ENCODE measurements around the gene INPP5F.

The INPP5F gene

DNA sequence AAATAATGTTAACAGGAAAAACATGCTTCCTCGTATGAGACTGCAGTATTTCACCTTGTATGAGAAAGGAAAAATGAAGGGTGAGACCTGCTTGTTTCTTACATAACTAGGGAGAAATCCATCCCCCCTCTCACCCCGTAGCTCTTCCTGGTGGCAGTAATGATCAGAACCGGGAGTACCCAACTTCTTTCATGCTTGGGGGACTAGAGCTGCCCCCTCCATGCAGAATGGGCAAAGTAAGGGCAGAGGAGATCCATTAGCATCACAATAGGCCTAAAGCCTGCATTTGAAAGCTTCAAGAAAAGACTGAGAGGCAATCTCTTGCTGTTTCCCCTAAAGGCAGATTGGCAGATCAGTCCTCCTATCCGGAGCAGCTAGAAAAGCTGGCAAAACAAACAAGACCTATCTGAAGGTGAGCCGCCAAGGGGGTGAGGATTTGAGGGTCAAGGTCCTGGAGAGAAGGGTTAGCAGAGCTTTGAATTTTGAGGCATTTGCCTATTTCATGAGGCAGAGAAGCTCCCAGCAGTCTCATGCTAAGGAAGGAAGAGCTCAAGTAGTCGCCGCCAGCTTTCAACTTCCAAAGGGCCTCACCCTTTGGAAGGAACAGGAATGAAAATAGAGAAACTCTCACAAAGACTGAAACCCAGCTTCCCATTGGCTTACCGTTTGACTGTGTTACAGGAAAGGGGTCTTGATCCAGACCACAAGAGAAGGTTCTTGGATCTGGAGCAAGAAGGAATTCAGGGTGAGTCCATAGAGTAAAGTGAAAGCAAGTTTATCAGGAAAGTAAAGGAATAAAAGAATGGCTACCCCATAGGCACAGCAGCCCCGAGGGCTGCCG is 38.4 kb upstream of the INPP5F start:
- H2AFZ ChIP-seq (ENCODE audit: low read depth) = no peak overlapping the region
- no peaks in the 10 kb centered on the region for H3K79me2 ChIP-seq (ENCODE audit: insufficient read depth, low read depth)
- no peak overlapping the region for H3K4me3 ChIP-seq (IDR thresholded peaks at IDR 0.05; ENCODE audit: insufficient read depth, low read depth, low read length)
- TF ChIP-seq, protein P1, sequence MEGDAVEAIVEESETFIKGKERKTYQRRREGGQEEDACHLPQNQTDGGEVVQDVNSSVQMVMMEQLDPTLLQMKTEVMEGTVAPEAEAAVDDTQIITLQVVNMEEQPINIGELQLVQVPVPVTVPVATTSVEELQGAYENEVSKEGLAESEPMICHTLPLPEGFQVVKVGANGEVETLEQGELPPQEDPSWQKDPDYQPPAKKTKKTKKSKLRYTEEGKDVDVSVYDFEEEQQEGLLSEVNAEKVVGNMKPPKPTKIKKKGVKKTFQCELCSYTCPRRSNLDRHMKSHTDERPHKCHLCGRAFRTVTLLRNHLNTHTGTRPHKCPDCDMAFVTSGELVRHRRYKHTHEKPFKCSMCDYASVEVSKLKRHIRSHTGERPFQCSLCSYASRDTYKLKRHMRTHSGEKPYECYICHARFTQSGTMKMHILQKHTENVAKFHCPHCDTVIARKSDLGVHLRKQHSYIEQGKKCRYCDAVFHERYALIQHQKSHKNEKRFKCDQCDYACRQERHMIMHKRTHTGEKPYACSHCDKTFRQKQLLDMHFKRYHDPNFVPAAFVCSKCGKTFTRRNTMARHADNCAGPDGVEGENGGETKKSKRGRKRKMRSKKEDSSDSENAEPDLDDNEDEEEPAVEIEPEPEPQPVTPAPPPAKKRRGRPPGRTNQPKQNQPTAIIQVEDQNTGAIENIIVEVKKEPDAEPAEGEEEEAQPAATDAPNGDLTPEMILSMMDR (conservative IDR thresholded peaks at IDR 0.05; ENCODE audit: low read depth, low read length) = no peak
- no peak overlapping the region for H3K4me2 ChIP-seq
- no peaks in the 10 kb centered on the region for H4K20me1 ChIP-seq (ENCODE audit: insufficient read depth)
- H3K9ac ChIP-seq = no peak overlapping the region
- no peaks in the 10 kb centered on the region for H3K27me3 ChIP-seq (ENCODE audit: insufficient read depth, low read depth)
- no peaks in the 10 kb centered on the region for H3K4me1 ChIP-seq (ENCODE audit: low read depth, poor library complexity, severe bottlenecking)
- no peak overlapping the region for H3K27ac ChIP-seq
- H3K36me3 ChIP-seq (ENCODE audit: insufficient read depth) = no peaks in the 10 kb centered on the region

DNA sequence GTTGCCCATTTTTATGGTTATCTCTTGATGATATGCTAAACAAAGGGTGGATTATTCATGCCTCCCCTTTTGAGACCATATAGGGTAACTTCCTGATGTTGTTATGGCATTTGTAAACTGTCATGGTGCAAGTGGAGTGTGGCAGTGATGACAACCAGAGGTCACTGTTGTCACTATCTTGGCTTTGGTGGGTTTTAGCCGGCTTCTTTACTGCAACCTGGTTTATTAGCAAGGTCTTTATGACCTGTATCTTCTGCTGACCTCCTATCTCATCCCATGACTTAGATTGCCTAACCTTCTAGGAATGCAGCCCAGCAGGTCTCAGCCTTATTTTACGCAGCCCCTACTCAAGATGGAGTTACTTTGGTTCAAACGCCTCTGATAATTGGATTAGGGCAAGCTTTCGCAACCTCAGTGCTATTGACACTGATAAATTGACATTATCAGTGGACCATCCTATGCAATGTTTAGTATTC is 37.8 kb upstream of the INPP5F start:
- Histone ChIP-seq H3K4me3 (IDR thresholded peaks at IDR 0.05; ENCODE audit: insufficient read depth, low read depth, low read length) (no peak overlapping the region), H3K4me2 (no peak overlapping the region)

DNA sequence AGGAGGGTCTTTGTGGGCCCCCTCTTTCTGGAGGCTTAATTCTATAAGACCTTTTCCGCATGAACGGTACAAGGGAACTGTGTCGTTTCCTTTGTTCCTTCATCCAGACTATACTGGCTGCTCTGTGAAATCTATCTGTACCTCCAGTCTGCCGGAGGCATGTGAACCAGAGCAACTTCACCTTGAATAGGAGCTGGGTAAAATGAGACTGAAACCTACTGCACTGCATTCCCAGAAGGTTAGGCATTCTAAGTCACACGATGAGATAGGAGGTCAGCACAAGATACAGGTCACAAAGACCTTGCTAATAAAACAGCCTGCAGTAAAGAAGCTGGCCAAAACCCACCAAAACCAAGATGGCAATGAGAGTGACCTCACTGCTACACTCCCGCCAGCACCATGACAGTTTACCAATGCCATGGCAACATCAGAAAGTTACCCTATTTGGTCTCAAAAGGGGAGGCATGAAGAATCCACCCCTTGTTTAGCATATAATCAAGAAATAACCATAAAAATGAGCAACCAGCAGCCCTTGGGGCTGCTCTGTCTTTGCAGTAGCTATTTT is 36.8 kb upstream of the INPP5F start:
- Histone ChIP-seq H3K4me1 (ENCODE audit: low read depth, poor library complexity, severe bottlenecking) (no peaks in the 10 kb centered on the region), H3K27me3 (ENCODE audit: insufficient read depth, low read depth) (no peaks in the 10 kb centered on the region), H3K9ac (no peak overlapping the region), H3K27ac (no peak overlapping the region), H3K36me3 (ENCODE audit: insufficient read depth) (no peaks in the 10 kb centered on the region), H3K79me2 (ENCODE audit: insufficient read depth, low read depth) (no peaks in the 10 kb centered on the region), H3K4me3 (IDR thresholded peaks at IDR 0.05; ENCODE audit: insufficient read depth, low read depth, low read length) (no peak overlapping the region), H4K20me1 (ENCODE audit: insufficient read depth) (no peaks in the 10 kb centered on the region), H2AFZ (ENCODE audit: low read depth) (no peak overlapping the region), H3K4me2 (no peak overlapping the region)
- TF ChIP-seq, protein P1 (conservative IDR thresholded peaks at IDR 0.05; ENCODE audit: low read depth, low read length) = no peak

More for the DNA sequence above, 37.8 kb upstream of the INPP5F start:
- Histone ChIP-seq H3K36me3 (ENCODE audit: insufficient read depth) (no peaks in the 10 kb centered on the region), H3K27ac (no peak overlapping the region), H3K4me1 (ENCODE audit: low read depth, poor library complexity, severe bottlenecking) (no peaks in the 10 kb centered on the region), H3K9ac (no peak overlapping the region), H3K79me2 (ENCODE audit: insufficient read depth, low read depth) (no peaks in the 10 kb centered on the region), H4K20me1 (ENCODE audit: insufficient read depth) (no peaks in the 10 kb centered on the region), H2AFZ (ENCODE audit: low read depth) (no peak overlapping the region), H3K27me3 (ENCODE audit: insufficient read depth, low read depth) (no peaks in the 10 kb centered on the region)
- TF ChIP-seq, protein P1 (conservative IDR thresholded peaks at IDR 0.05; ENCODE audit: low read depth, low read length) = no peak

DNA sequence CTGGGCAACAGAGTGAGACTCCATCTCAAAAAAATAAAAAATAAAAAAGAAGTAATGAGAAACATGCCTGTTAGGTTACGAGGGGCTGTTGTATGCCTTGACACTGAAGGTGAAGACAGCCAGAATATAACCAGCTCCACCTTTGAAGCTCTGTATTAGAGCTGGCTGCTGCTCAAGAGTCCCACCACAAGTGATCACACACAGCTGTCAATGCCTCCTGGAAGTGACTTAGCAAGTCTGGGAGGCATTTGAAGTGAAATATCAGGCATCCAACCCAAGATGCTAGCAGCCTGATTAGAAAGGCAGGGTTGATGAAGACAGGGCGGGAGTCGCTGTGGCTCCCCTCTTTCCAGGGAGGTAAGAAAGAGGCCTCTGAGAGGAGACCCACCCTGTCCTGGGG is 34.1 kb upstream of the INPP5F start:
- no peak overlapping the region for H3K27ac ChIP-seq
- no peaks in the 10 kb centered on the region for H3K27me3 ChIP-seq (ENCODE audit: insufficient read depth, low read depth)
- no peaks in the 10 kb centered on the region for H3K79me2 ChIP-seq (ENCODE audit: insufficient read depth, low read depth)
- no peaks in the 10 kb centered on the region for H3K36me3 ChIP-seq (ENCODE audit: insufficient read depth)
- TF ChIP-seq, protein P1 (conservative IDR thresholded peaks at IDR 0.05; ENCODE audit: low read depth, low read length) = no peak
- no peak overlapping the region for H2AFZ ChIP-seq (ENCODE audit: low read depth)
- H3K4me1 ChIP-seq (ENCODE audit: low read depth, poor library complexity, severe bottlenecking) = no peaks in the 10 kb centered on the region
- no peak overlapping the region for H3K9ac ChIP-seq
- no peaks in the 10 kb centered on the region for H4K20me1 ChIP-seq (ENCODE audit: insufficient read depth)
- no peak overlapping the region for H3K4me3 ChIP-seq (IDR thresholded peaks at IDR 0.05; ENCODE audit: insufficient read depth, low read depth, low read length)
- H3K4me2 ChIP-seq = no peak overlapping the region

Measured in KMS-11 (cell line).